Psoas muscle (tissue), 8 donors: ENCODE measurements around the gene HK3. TPM values are rescaled to one million over a fixed set of nuclear protein-coding genes. Genes with fewer than 3 reads are reported as not detected.

Experiments
- ATAC-seq, 4 donors: fragments of 200-7000 bp; cut with Tn5 transposase; one replicate each; pipeline ENCODE4 v1.9.1; 2020; ENCODE audit warnings: moderate library complexity in 3 of 4, mild to moderate bottlenecking in 2 of 4
- DNase-seq, 2 donors: peaks; one replicate each; pipeline ENCODE4 v3.0.0-alpha.2; 2020
- H3K27ac ChIP-seq: fragments of 200-600 bp; one replicate; pipeline ENCODE4 v1.8.0; 2022
- H3K27me3 ChIP-seq, 3 donors: fragments of 200-600 bp in 1 of 3; one replicate each; pipeline versions ENCODE4 v1.6.1 to v1.8.0; 2013 to 2022; ENCODE audit warnings: low read length in 2 of 3, mild to moderate bottlenecking in 2 of 3, moderate library complexity in 1 of 3; ENCODE audit not compliant: insufficient read depth in 3 of 3
- H3K36me3 ChIP-seq, 2 donors: fragments of 200-600 bp in 1 of 2; one replicate each; pipeline versions ENCODE4 v1.6.1 to v1.8.0; 2013 to 2022; ENCODE audit warnings: low read depth in 1 of 2, mild to moderate bottlenecking in 1 of 2, moderate library complexity in 1 of 2; ENCODE audit not compliant: insufficient read depth in 1 of 2
- H3K4me1 ChIP-seq: fragments of 200-600 bp; one replicate; pipeline ENCODE4 v1.8.0; 2022
- H3K4me3 ChIP-seq: fragments of 200-600 bp; one replicate; pipeline ENCODE4 v1.8.0; 2022; ENCODE audit warnings: mild to moderate bottlenecking
- H3K9me3 ChIP-seq: fragments of 200-600 bp; one replicate; pipeline ENCODE4 v1.8.0; 2022
- CTCF ChIP-seq: fragments of 200-600 bp; IDR thresholded peaks from one replicate; pipeline ENCODE4 v1.8.0; 2022; ENCODE audit warnings: antibody characterized with exemption
- WGBS, 3 donors: extraction: QIAGEN DNeasy Blood & Tissue Kit; methylation state at CpG; one replicate each; pipeline versions ENCODE4 v1.1.6 to v1.1.7; 2013; 5-methylcytosine and 5-hydroxymethylcytosine counted together
- intact Hi-C, 2 donors: fragments of 100-400 bp; cut with DNase I; formaldehyde crosslinking; loops; one replicate each; pipeline versions ENCODE4 v1.11.0 to v1.14.2; 2022
- polyA plus RNA-seq, 3 donors: library from polyadenylated mRNA; stranded (reverse); fragments of 200-250 nt; gene quantifications; one replicate each; pipeline ENCODE4 v1.2.3, GENCODE V29; 2013
- total RNA-seq, 4 donors: library from RNA; stranded (reverse); fragmentation: NEBNext Ultra II Directional in 2 of 4; extraction: Animal tissue kit (Norgen Biotek cat#: 25700) in 2 of 4; gene quantifications; one replicate each; pipeline versions ENCODE4 v1.2.1 to v1.2.4, GENCODE V29; 2021 to 2023
- donor health status: healthy with polysubstance abuse.
- donor health status: DM: no; HTN: no; CAD: no; lungs with moderate emphysema.
- donor health status: Bipolar disorder and iron deficiency.
- donor health status: healthy.
- donor health status: DM: yes; HTN: yes; CAD: no.
- donor health status: DM: no; HTN: no; CAD: no.
- donor health status: DM: no; HTN: no; CAD: no.
- donor health status: DM: yes; HTN: yes; CAD: no.

The HK3 gene
- total and polyA plus RNA-seq, 7 donors: 1.6 to 3.1 (median 2.4) TPM

DNA sequence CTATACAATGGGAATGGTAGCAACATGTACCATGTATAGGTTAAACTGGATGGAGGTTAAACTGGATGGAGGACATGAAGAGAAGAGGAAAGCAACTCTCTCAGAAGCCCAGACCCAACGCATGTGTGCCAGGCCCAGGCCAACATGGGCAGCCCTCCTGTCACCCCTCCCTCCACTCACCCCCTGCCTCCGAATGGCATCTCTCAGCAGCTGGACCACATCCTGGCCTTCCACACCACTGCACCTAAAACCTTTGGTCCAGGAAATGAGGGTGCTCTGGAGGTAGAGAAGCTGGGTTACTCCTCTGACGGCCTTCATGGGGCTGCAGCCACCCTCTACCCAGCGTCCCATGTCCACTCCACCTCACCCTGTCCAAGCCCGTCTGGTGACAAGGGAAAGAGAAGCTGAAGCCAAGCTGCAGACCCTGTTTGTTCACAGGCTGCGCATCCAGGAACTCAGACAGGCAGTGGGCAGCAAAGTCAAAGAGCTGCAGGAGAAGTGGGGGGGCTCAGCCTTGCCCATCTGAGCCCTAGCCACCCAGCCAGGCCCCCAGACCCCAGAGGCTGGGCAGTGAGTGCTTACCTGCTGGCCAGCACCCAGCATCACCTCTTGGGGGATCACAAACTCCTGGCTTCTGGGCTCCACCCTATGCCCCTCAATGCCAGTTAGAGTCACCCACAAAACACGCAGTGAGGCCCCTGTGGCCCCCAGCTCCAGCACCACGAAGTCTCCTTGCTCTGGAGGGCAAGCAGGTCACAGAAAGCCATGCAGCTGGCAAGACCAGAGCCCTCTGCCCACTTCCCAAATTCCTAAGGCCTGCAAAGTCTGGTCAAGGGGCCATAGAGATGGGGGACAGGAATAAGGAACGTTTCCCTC, 8.5 kb downstream of the HK3 start:
- H3K27ac ChIP-seq: no peak overlapping the region
- no peak for ATAC-seq
- DNase-seq: no peak
- 81 to 86% (median 85%) methylated on average over 9 of the region's 9 CpGs for WGBS, 3 donors
- H3K27me3 ChIP-seq: no peaks in the 10 kb centered on the region
- H3K4me1 ChIP-seq: no peaks in the 10 kb centered on the region
- H3K36me3 ChIP-seq: no peaks in the 10 kb centered on the region
- intact Hi-C loops: no loop called here
- no peak for TF ChIP-seq CTCF
- H3K9me3 ChIP-seq: no peaks in the 10 kb centered on the region
- H3K4me3 ChIP-seq: no peak overlapping the region

DNA sequence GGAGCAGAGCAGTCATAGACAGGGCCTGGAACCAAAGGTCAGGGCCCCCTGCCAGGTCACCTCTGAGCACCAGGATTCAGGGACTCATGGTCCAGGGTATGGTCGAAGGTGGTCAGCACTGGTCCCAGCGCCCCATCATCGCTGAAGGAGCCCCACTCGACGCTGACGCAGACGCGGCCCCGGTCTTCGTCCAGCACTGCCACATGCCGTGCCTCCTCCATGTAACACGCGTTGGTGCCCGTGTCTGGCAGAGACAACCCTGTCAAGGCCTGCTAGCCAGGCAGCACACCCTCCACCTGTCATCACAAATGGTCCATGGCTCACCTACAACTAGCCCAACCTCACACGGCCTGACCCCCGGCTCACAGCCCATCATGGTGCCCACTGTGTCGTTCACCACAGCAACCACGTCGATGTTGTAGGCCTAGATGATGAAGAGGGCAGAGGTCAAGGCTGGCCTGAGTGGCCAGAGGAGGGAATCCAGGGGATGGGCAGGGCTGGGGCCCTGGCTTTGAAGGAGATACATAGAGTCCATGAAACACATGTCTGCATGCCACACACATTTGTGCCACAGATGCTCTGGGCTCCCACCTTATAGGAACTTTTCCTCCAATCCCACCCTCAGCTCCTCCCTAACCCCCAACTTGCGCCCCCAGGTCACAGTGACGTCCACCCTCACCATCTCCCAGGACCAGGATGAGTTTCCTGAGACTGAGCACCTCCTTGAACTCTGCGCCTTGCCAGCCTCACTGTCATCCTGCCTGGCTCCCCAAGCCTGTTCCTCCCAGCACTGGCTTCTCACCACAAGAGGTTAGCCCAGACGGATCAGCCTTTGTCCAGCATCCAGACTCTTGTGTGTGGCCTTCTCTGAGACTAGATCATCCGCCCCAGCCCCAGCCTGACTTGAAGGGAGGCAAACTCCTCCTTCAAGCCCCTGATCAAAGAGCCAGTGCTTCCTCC, 9.5 kb downstream of the HK3 start:
- no peak for ATAC-seq
- H3K4me1 ChIP-seq: no peaks in the 10 kb centered on the region
- H3K27me3 ChIP-seq: no peaks in the 10 kb centered on the region
- H3K27ac ChIP-seq: no peak overlapping the region
- intact Hi-C loops: no loop called here
- WGBS, 3 donors: 92 to 94% (median 92%) methylated on average over 24 of the region's 24 CpGs
- H3K36me3 ChIP-seq: no peaks in the 10 kb centered on the region
- H3K4me3 ChIP-seq: no peak overlapping the region
- H3K9me3 ChIP-seq: no peaks in the 10 kb centered on the region
- DNase-seq: no peak
- TF ChIP-seq CTCF: no peak

DNA sequence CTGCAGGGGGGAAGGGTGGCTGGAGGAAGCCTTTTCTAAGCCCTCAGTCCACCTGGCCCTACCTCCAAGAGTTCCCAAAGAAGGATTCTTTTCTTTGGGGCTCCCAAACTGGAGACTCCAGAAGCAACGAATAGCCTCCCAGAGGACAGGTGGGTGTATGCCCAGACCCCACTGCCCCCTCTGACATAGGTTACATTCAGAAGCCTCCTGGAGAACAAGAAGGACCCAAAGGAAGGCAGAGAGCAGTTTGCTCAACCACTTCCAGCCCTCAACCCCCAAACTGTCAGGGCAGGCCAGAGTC, 10.3 kb downstream of the HK3 start:
- H3K9me3 ChIP-seq: no peaks in the 10 kb centered on the region
- TF ChIP-seq CTCF: no peak
- no peaks in the 10 kb centered on the region for H3K36me3 ChIP-seq
- ATAC-seq (no peak), DNase-seq (no peak)
- H3K27ac ChIP-seq: no peak overlapping the region
- intact Hi-C loops: no loop called here
- no peaks in the 10 kb centered on the region for H3K27me3 ChIP-seq
- WGBS, 3 donors: 89 to 95% (median 89%) methylated on average over 1 of the region's 1 CpG
- H3K4me1 ChIP-seq: no peaks in the 10 kb centered on the region
- no peak overlapping the region for H3K4me3 ChIP-seq

- TF ChIP-seq CTCF: no peak
- H3K27me3 ChIP-seq: no peaks in the 10 kb centered on the region
- no peaks in the 10 kb centered on the region for H3K36me3 ChIP-seq
- no peak overlapping the region for H3K4me3 ChIP-seq
- no peak overlapping the region for H3K27ac ChIP-seq
- intact Hi-C loops: no loop called here
- H3K9me3 ChIP-seq: no peaks in the 10 kb centered on the region
- ATAC-seq (no peak), DNase-seq (no peak)
- 81 to 87% (median 86%) methylated on average over 27 of the region's 27 CpGs for WGBS, 3 donors
- no peaks in the 10 kb centered on the region for H3K4me1 ChIP-seq
Observed at GRCh38 chr5:176888016-176888864, 10.9 kb downstream of the HK3 start.
